ENCODE data around the gene OTUB2. TPM values are rescaled to one million over a fixed set of nuclear protein-coding genes. Genes with fewer than 3 reads are reported as not detected.

OTUB2 gene
- total RNA-seq, 8 experiments from 2014 or later, result 0.81 to 5.5 (median 3.9) TPM

DNA sequence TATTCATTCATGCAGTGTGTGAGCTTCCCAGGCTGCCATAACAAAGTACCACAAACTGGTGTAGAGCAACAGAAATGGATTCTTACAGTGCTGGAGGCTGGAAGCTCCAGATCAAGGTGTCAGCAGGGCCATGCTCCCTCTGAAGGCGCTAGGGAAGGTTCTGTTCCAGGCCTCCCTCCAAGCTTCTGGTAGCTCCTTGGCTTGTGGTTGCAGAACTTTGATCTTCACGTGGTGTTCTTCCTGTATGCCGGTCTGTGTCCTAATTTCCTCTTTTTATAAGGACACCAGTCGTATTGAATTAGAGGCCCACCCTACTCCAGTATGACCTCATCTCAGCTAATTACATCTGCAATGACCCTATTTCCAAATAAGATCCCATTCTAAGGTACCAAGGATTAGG lies 3.1 kb downstream of the OTUB2 start:
- in situ Hi-C loops (cut with MboI; ENCODE audit: low pct_unique_long_range_greater_than_20kb in 2 of 9, low sequenced_read_pairs in 9 of 9, unreplicated experiment in 9 of 9), result no loop called here
- ATAC-seq (replicated peaks in 6 of 8), result no peak
- 86 to 88% methylated on average over 3 to 4 of the region's 4 CpGs; no CpG with 5 or more reads in 8 of the 10 experiments for WGBS, 10 experiments
- H3K4me3 ChIP-seq, result no peak overlapping the region
- H3K4me1 ChIP-seq (replicated peaks in 1 of 2), result peaks cover 9 to 10% of the 10 kb centered on the region in 2 donors
- no peak overlapping the region for H3K27ac ChIP-seq

GRCh38 chr14:94029671-94030203 lies 3.6 kb downstream of the OTUB2 start:
- ATAC-seq (replicated peaks in 6 of 8), result no peak
- peaks cover 9 to 10% of the 10 kb centered on the region in 2 donors for H3K4me1 ChIP-seq (replicated peaks in 1 of 2)
- 80 to 100% (median 91%) methylated on average over 1 to 4 of the region's 7 CpGs; no CpG with 5 or more reads in 4 of the 10 experiments for WGBS, 10 experiments
- in situ Hi-C loops (cut with MboI; ENCODE audit: low pct_unique_long_range_greater_than_20kb in 2 of 9, low sequenced_read_pairs in 9 of 9, unreplicated experiment in 9 of 9), result no loop called here
- no peak overlapping the region for H3K4me3 ChIP-seq
- no peak overlapping the region for H3K27ac ChIP-seq

- no peak for ATAC-seq (replicated peaks in 6 of 8)
- Histone ChIP-seq H3K4me1 (replicated peaks in 1 of 2) (peaks cover 9 to 10% of the 10 kb centered on the region in 2 donors), H3K4me3 (no peak overlapping the region), H3K27ac (no peak overlapping the region)
- in situ Hi-C loops (cut with MboI; ENCODE audit: low pct_unique_long_range_greater_than_20kb in 2 of 9, low sequenced_read_pairs in 9 of 9, unreplicated experiment in 9 of 9), result no loop called here
- WGBS, 10 experiments, result 75 to 96% (median 90%) methylated on average over 2 to 9 of the region's 14 CpGs; no CpG with 5 or more reads in 4 of the 10 experiments
Observed at GRCh38 chr14:94030571-94030970, 4.4 kb downstream of the OTUB2 start.

- WGBS, 10 experiments, result 60 to 100% (median 83%) methylated on average over 1 to 7 of the region's 8 CpGs; no CpG with 5 or more reads in 3 of the 10 experiments
- Histone ChIP-seq H3K4me3 (no peak overlapping the region), H3K27ac (peak overlapping the region in 1 of 2 donors; percentile 14), H3K4me1 (replicated peaks in 1 of 2) (peaks cover 6% of the 10 kb centered on the region in 2 donors)
- in situ Hi-C loops (cut with MboI; ENCODE audit: low pct_unique_long_range_greater_than_20kb in 2 of 9, low sequenced_read_pairs in 9 of 9, unreplicated experiment in 9 of 9), result no loop called here
- peak in 1 of 8 experiments; percentile 21 for ATAC-seq (replicated peaks in 6 of 8)
Observed at GRCh38 chr14:94031161-94031882, 5.2 kb downstream of the OTUB2 start.

DNA sequence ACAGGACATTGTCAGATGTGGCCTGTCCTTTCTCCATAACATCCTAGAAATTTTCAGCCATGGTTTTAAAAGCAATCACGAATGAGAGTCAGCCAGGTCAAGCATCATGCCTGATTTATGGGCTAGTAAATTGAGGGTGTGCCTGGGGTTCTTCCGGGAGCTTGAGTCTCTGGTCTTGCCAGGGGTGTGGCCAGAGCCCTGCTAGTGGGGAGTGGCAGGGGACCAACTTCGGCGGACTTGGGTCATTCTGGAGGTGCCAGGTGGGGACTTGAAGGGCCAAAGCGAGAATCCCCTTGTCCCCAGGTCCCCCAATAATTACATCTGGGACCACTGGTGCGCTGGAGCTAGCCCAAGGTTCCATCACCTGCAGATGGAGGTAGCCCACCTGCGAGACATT lies 5.7 kb downstream of the OTUB2 start:
- H3K27ac ChIP-seq, result peak overlapping the region in 1 of 2 donors; percentile 14
- in situ Hi-C loops (cut with MboI; ENCODE audit: low pct_unique_long_range_greater_than_20kb in 2 of 9, low sequenced_read_pairs in 9 of 9, unreplicated experiment in 9 of 9), result no loop called here
- WGBS, 10 experiments, result 0 to 100% (median 81%) methylated on average over 1 to 6 of the region's 7 CpGs; no CpG with 5 or more reads in 2 of the 10 experiments
- H3K4me1 ChIP-seq (replicated peaks in 1 of 2), result peaks cover 6% of the 10 kb centered on the region in 2 donors
- ATAC-seq (replicated peaks in 6 of 8), result peak in 2 of 8 experiments; percentile 21 to 50
- H3K4me3 ChIP-seq, result no peak overlapping the region

GRCh38 chr14:94034886-94035285 lies 8.7 kb downstream of the OTUB2 start:
- H3K27ac ChIP-seq, result no peak overlapping the region
- in situ Hi-C loops (cut with MboI; ENCODE audit: low pct_unique_long_range_greater_than_20kb in 2 of 9, low sequenced_read_pairs in 9 of 9, unreplicated experiment in 9 of 9), result no loop called here
- H3K4me1 ChIP-seq (replicated peaks in 1 of 2), result peaks cover 6% of the 10 kb centered on the region in 2 donors
- ATAC-seq (replicated peaks in 6 of 8), result no peak
- WGBS, 10 experiments, result 76 to 100% (median 92%) methylated on average over 1 to 3 of the region's 3 CpGs; no CpG with 5 or more reads in 2 of the 10 experiments
- no peak overlapping the region for H3K4me3 ChIP-seq

GRCh38 chr14:94036313-94037167 lies 10.4 kb downstream of the OTUB2 start:
- H3K4me3 ChIP-seq, result no peak overlapping the region
- no peak overlapping the region for H3K27ac ChIP-seq
- WGBS, 10 experiments, result 0 to 69% (median 43%) methylated on average over 1 to 11 of the region's 12 CpGs
- in situ Hi-C loops (cut with MboI; ENCODE audit: low pct_unique_long_range_greater_than_20kb in 2 of 9, low sequenced_read_pairs in 9 of 9, unreplicated experiment in 9 of 9), result no loop called here
- peak; percentile 72 to 97 (median 84) for ATAC-seq (replicated peaks in 6 of 8)
- H3K4me1 ChIP-seq (replicated peaks in 1 of 2), result peaks cover 2% of the 10 kb centered on the region in 2 donors

DNA sequence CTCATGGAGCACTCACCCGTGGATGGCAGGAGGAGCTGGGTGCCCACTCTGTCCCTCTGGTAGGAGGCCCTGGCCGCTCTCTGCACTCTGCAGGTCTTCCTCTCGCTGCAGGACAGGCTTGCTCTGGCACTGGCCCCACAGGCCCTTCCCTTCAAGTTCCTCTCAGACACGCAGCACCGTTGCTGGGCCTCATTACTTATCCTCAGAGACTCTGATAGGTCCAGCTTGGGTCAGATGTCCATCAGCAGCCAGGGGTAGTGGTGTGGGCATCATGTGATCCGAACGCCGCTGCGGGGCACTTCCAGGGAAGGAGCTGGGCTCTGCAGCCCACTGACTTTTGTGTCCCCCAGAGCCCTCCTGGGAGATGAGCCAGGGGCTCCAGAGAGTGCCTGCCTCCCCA lies 11.8 kb downstream of the OTUB2 start:
- Histone ChIP-seq H3K27ac (no peak overlapping the region), H3K4me3 (no peak overlapping the region), H3K4me1 (replicated peaks in 1 of 2) (no peaks in the 10 kb centered on the region)
- ATAC-seq (replicated peaks in 6 of 8), result no peak
- in situ Hi-C loops (cut with MboI; ENCODE audit: low pct_unique_long_range_greater_than_20kb in 2 of 9, low sequenced_read_pairs in 9 of 9, unreplicated experiment in 9 of 9), result no loop called here
- WGBS, 10 experiments, result 0 to 89% (median 80%) methylated on average over 1 to 7 of the region's 9 CpGs; no CpG with 5 or more reads in 5 of the 10 experiments

- Histone ChIP-seq H3K4me1 (replicated peaks in 1 of 2) (no peaks in the 10 kb centered on the region), H3K27ac (no peak overlapping the region), H3K4me3 (no peak overlapping the region)
- in situ Hi-C loops (cut with MboI; ENCODE audit: low pct_unique_long_range_greater_than_20kb in 2 of 9, low sequenced_read_pairs in 9 of 9, unreplicated experiment in 9 of 9), result no loop called here
- no peak for ATAC-seq (replicated peaks in 6 of 8)
- 100% methylated on average over 1 of the region's 7 CpGs; no CpG with 5 or more reads in 9 of the 10 experiments for WGBS, 10 experiments
Observed at GRCh38 chr14:94038510-94038909, 12.4 kb downstream of the OTUB2 start.

DNA sequence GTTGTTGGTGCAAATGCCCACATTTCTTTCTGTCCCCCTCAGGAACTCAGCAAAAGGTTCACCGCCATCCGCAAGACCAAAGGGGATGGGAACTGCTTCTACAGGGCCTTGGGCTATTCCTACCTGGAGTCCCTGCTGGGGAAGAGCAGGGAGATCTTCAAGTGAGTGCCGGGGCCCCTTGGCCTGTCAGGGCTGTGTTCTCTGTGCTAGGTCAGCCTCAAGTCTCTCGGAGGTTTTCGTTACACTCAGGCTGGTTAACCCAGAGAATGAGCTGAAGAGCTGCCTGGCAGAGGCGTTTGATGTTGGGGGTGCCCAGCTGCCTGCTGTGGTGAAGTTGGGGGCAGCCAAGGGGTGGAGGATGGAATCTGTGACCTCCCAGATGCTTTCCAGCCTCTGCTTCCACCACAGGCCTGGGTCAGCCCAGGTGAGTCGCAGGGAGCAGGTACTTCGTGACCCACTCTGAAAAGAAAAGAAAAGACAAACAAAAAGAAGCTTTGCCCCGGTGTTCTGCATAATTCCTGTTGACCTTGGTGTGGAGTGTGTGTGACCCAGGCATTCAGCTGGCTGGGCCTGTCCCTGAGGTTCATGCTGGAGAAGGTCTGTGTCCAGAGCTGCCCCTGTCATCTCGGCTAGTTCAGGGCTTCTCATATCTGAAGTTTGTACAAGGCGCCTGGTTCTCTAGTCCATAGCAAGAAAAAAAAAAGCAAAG lies 12.9 kb downstream of the OTUB2 start:
- in situ Hi-C loops (cut with MboI; ENCODE audit: low pct_unique_long_range_greater_than_20kb in 2 of 9, low sequenced_read_pairs in 9 of 9, unreplicated experiment in 9 of 9), result no loop called here
- Histone ChIP-seq H3K27ac (no peak overlapping the region), H3K4me1 (replicated peaks in 1 of 2) (no peaks in the 10 kb centered on the region), H3K4me3 (no peak overlapping the region)
- ATAC-seq (replicated peaks in 6 of 8), result no peak
- WGBS, 10 experiments, result 80 to 100% (median 94%) methylated on average over 1 to 8 of the region's 11 CpGs; no CpG with 5 or more reads in 5 of the 10 experiments

DNA sequence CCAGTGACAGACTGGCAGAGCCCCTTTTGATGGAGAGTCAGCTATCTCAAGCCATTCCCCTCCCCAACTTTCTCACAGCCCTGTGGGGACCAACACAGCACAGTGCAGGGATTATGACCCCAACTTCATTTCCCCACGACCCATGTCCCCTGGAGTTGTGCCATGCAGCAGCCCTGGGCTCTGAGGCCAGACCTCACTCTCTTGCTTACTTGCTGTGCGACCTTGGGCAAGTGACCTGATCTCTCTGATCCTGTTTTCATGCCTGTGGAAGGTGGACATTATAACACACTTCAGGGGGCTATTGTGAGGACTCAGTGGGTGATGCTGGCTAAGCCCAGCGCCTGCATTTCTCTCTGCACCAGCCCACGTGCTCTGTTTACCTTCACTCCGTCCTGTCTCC lies 14.1 kb downstream of the OTUB2 start:
- ATAC-seq (replicated peaks in 6 of 8), result no peak
- 20 to 82% (median 71%) methylated on average over 1 to 3 of the region's 5 CpGs; no CpG with 5 or more reads in 5 of the 10 experiments for WGBS, 10 experiments
- in situ Hi-C loops (cut with MboI; ENCODE audit: low pct_unique_long_range_greater_than_20kb in 2 of 9, low sequenced_read_pairs in 9 of 9, unreplicated experiment in 9 of 9), result no loop called here

DNA sequence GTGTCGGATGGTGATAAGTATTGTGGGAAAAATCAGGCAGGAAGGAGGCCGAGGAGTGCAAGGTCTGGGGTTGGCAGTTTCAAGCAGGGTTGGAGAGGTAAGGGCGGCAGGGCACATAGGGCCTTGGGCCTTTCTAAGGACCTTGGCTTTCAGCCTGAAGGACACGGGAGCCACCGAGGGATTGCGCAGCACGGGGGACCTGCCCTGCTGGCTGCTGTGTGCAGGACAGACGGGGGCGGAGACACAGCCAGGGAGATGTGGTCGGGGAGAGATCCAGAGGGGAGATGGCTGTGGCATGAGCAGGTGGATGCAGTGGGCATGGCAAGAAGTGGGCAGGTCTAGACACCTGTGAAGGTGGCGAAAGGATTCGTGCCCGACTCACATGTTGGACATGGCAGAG lies 14.7 kb downstream of the OTUB2 start:
- in situ Hi-C loops (cut with MboI; ENCODE audit: low pct_unique_long_range_greater_than_20kb in 2 of 9, low sequenced_read_pairs in 9 of 9, unreplicated experiment in 9 of 9), result no loop called here
- H3K4me3 ChIP-seq, result no peak overlapping the region
- no peak for ATAC-seq (replicated peaks in 6 of 8)
- no peak overlapping the region for H3K27ac ChIP-seq
- H3K4me1 ChIP-seq (replicated peaks in 1 of 2), result no peaks in the 10 kb centered on the region
- 67 to 100% (median 87%) methylated on average over 1 to 5 of the region's 13 CpGs; no CpG with 5 or more reads in 4 of the 10 experiments for WGBS, 10 experiments

More for the DNA sequence above, 14.1 kb downstream of the OTUB2 start:
- H3K4me1 ChIP-seq (replicated peaks in 1 of 2), result no peaks in the 10 kb centered on the region
- H3K27ac ChIP-seq, result no peak overlapping the region
- no peak overlapping the region for H3K4me3 ChIP-seq

Data from motor neuron (in vitro differentiated cells).